ENCODE measurements around the gene ALK.

The ALK gene

DNA sequence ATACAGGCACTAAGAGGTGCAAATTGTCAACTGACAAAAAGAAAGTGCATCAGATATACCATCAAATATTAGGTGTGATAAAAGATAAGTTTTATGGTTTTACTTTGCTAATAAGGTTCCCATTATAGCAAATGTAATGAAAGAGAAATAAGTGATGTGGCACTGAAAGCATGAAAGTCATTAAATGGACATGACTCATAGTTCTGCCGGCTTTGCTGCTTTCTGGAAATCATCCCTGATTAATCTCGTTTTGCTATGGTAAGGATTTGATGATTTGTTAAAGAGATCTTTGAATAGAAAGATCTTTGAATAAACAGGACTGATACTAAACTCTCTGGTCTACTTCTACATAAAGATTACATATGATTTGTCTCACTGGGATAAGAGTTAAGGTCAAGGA, 733.5 kb downstream of the ALK start:
- H3K4me3 ChIP-seq = no peak overlapping the region
- no peak overlapping the region for H3K27ac ChIP-seq

DNA sequence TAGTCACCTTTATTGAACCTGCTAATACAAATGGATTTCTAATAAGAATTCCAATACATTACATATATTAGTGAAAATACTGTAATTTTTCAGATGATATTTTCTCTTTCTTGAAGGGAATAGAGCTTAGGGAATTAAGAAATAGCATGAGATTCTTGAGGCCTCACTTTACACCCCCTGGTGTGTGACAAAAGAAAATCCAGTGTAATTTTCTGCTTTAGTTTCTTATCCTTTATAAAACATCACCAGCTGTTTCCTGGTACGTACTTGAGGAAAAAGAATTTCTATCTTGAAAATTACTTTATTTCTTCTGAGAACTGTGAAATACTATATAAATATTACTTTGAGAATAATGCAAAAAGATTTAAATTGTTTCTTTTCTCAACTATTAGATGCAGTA, 734.6 kb downstream of the ALK start:
- Histone ChIP-seq H3K27ac (no peak overlapping the region), H3K4me3 (no peak overlapping the region)

DNA sequence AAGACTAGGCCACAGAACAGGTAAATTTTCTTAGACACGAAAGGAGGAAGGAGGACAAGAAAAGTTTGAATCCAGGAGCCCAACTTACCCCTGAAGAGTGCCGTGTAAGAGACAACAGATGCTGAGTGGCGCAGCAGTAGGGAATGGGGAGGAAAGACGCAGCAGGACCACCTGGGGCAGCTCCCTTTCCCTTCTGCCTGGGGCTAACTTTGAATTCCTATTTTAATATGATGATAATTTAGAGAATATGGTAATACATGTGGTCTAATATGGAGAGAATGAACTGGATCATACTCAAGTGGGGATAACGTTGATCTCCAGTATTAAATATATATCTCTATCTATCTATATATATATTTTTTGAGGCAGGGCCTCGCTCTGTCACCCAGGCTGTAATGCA, 736.9 kb downstream of the ALK start:
- Histone ChIP-seq H3K27ac (no peak overlapping the region), H3K4me3 (no peak overlapping the region)

DNA sequence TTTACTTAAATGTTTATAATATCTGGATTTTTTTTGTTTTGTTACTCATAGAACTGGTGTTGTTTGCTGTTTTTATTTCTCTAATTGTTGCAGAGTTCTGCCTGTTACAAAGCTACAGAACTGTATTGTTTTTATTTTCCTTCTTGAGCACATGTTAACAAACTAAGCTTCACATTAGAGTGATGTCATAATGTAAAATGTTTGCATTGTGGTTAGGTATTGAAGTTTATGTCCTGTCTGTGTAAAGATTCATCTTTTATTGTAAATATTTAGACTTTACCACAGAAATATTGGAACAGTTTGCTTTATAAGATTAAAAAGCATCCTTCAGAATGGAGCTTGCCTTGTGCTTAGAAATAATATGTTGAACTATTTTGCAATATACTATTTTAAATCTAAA, 738.5 kb downstream of the ALK start:
- Histone ChIP-seq H3K27ac (no peak overlapping the region), H3K4me3 (no peak overlapping the region)

DNA sequence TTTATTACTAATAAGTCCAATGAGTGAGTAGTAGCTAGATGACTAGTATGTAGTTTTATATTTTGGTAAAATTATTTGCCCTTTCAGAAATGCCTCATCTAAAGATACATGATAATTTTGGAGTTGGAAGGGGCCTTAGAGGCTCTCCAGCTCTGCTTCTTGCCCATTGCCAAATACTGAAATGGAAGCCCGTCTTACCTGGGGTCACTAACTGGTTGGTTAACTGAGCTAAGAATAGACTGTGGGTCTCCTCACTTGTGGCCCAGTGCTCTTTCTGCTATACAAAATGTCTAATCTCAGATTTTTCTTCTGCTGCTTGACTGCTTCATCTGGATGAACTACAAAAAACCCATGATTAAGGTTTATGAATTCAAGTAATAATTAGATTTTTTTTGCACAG, 739.1 kb downstream of the ALK start:
- H3K4me3 ChIP-seq = no peak overlapping the region
- H3K27ac ChIP-seq = no peak overlapping the region

DNA sequence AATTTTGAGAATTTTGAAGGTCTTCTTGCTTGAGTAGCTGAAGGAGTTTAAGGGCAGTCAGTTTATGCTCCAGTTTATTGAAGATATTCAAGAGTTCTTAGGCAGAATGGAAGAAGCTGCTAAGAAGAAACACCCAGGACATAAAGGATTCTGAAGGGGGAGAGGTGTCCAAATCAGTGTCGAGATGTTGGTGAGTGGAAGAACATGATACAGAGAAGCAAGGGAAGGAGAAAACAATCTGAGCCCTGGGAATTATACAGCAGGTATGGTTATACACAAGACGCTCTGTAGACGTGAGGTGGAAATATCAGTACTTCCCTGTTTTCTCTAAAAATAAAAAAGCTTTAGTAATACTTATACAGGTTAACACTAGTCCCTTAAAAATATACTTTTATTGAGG, 746.0 kb downstream of the ALK start:
- Histone ChIP-seq H3K27ac (no peak overlapping the region), H3K4me3 (no peak overlapping the region)

DNA sequence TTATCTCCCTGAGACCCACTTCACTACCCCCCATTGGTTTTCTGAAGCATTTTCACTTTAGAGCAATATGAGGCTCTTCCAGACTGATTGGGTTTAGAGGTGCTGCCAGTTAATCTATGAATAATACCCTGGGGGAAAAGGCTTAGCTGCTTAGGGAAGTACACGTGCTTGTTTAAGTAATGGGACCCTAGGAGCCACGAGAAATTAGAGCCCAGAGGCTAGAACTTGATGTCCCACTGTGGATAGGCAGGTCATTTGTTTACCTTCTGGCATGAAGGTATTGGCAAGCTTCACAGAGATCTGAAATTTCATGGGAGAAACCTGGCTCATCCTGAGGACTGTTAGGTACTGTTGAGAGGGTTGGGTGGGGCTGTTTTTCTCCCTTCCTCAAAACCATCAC, 746.4 kb downstream of the ALK start:
- Histone ChIP-seq H3K27ac (no peak overlapping the region), H3K4me3 (no peak overlapping the region)

DNA sequence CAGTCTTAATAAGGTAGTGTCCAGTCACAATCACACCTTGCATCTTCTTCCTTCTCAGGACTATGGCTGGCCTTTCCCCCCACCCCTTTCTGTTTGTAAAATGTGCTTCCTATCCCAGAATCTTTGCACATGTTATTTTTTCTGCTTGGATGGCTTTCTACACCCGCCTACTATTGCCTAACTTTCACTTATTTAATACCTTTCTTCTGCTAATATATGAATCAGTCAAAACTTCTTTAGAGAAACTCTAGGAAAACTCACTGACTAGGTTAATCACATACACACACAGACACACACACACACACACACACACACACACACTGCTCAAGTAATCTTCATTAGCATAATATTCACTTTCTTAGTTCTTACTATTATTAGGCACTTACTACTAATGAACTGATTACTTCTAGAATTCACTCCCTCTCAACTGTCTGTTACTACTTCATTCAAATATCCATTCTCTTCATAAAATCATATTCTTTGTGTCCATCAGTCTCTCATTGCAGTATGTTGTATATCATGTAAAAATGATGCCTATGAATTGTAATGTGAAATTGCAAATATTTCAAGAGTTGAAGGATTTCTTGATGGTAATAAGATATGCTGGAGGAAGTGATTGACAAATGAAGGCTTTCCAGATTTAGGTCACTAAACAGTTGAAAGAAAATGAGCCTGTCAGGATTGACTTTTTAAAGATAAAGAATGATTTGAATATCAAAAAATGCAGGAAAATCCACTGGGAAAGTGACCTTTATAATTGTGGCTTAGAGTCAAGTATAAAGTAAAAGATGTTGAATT, 754.9 kb downstream of the ALK start:
- Histone ChIP-seq H3K4me3 (no peak overlapping the region), H3K27ac (no peak overlapping the region)

DNA sequence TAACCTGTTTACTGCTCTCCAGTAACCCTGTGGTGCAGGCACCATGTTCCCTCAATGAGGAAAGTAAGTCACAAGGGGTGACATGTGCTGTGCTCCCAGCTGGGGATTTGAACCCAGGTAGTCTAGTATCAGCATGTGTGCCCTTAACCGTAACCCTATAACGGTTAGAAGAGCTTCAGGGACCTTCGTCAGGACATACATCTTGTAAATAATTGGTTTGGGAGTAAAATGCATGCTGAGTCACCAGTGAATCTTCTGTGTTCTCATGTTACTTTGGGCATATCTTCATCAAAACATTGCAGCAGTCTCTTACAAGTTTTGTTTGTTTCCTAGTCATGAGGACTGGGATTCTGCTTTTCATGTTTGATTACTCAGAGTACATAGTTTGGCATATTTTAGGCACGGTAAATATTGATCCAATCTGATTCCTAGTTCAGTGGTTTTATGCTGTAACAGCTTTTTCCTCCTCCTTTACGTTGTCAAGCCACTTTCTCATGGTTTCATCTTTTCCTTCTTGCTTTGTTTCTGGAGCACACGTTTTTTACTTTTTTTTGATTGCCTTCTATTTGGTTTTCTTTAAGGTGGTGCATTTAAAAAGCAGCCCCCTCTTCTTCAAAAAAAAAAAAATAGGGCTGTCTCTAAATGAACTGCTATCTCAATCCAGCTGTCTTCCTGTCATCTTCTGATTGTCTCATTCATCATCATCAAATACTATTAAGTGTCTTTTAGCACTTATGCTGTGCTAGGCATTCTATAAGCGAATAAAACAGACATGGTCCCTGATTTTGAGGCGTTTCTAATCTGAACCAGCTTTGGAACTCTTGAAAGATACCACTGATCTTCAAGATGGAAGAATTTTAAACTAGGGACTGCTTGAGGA, 755.8 kb downstream of the ALK start:
- no peak overlapping the region for H3K4me3 ChIP-seq
- no peak overlapping the region for H3K27ac ChIP-seq

DNA sequence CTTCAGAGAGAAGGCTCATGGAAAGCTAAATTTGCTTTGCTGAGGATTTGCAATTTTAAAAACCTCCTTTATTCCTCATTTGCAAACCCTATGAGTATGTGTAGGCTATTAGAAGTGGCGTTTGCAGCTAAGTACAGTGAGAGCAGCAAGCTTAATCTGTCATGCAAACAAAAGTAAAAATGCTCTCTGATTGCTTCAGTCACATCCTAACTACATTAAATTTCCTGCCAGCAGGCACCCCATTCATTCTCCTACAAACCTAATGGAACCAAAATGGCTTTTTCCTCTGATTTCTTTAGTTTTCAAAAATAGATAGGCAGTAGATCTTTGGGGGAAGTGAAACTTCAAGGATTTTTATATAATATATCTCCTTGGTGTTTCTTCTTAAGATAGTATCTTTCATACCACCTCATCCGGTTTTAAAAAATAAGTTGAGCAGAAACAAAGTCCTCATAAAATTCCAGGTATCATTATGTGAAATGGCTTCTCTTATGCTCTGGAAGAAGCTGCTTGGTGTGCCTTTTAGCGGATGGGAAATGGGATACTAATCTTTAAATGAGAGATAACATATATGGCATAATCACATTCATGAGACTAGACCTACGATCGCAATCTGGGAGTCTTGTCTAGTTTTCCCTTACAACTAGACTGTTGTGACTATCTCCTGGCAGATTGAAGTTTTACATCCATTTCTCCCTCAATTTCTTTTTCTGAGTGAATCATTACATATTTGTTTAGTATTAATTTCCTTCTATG, 757.1 kb downstream of the ALK start:
- Histone ChIP-seq H3K27ac (no peak overlapping the region), H3K4me3 (no peak overlapping the region)

DNA sequence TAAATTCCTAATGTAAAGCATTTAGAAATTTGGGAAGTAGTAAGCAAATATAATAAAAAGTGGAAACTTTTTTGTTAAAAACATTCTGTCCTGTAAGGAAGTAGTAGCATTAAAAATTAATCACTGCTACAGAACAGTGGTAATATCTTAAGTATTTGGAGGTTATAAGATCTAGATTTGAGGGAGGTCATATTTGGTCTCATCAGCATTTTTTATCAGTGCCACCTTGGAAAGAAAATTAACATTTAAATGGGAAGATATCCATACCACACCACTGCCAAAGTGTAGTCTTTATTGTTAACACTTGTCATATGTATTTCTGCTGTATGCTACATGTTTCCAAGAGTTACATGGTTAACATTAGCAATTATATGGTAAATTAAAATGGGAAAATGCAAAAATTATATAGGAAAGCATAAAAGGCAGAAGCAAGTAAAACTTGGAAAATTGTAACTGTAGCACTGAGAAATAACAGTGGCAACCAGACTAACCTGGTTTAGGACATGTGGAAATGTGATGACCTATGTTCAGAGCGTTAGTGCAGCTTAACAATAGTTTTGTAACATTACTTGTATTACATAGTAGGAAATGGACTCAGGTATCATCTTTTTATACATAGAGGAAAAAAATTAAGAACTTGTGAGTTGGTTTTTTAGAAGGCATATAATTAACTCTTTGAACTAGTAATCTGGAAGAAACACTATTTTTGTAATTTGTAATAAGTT, 759.0 kb downstream of the ALK start:
- Histone ChIP-seq H3K27ac (no peak overlapping the region), H3K4me3 (no peak overlapping the region)

DNA sequence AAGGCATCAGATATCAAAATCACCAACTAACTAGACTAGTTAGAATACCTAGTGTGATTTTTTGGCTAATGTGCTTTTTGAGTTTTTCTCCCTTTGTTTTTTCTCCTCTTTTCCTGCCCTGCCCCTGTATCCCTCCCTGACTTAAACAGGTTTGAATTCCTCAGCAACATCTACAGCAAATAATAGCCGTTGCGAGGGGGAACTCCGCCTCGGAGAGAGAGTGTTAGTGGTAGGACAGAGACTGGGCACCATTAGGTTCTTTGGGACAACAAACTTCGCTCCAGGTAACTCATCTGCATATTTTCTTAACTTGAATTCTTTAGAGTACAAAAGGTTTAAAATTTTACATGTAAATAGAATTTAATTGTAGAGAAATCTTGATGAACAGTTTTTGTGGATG, 761.2 kb downstream of the ALK start:
- Histone ChIP-seq H3K27ac (no peak overlapping the region), H3K4me3 (no peak overlapping the region)

DNA sequence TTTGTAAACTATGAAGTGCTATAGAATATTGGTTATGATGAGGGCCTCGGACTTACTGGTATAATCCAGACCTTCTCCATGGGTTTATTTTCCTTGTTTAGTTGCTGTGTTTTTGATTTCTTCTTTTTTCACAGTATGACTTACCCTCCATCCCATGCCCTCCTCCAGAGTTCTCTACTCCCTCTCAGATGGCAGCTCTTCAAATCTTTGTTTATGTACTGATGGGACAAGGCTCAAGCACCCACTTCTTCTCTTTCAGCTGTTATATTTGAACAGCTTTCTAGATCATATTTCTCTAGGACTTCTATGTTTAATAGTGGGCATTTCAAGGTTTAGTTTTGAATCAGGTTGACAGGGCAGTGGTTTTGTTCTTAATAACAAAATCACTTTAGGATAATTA, 762.3 kb downstream of the ALK start:
- H3K4me3 ChIP-seq = no peak overlapping the region
- no peak overlapping the region for H3K27ac ChIP-seq

DNA sequence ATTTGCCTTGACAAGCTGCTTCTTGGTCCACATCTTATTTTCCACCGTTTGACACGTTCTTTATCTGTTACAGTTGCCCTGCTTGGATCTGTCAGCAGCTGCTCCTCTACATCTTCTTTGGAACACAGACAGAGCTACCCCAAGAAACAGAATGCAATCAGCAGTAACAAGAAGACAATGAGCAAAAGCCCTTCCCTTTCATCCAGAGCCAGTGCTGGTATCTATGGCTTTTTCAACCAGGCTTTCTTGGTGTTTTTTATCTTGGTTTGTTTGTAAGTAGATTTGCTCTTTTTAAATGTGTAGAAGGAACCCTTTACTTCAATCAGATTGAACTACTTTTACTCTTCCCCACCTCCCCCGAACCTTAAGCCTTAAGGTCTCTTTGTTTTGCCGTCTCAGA, 764.3 kb downstream of the ALK start:
- H3K27ac ChIP-seq = no peak overlapping the region
- H3K4me3 ChIP-seq = no peak overlapping the region

DNA sequence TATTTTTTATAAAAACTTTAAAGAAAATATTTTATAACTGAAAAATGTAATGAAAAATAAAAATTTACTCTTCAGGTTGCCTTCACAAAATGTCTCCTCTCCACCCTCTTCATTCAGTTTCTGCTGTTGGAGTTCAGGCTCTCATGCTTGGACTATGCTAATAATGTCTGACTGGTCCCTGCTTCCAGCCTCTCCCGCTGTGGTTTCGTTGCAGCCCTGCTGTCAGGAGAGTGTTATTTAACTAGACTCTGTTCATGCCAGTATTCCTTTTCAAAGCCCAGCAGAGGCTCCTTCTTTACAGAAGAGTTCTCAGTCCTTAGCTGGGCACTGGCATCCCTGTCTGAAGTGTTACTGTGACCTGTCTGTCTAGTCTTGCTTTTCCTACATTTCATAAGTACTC, 765.8 kb downstream of the ALK start:
- Histone ChIP-seq H3K4me3 (no peak overlapping the region), H3K27ac (no peak overlapping the region)

DNA sequence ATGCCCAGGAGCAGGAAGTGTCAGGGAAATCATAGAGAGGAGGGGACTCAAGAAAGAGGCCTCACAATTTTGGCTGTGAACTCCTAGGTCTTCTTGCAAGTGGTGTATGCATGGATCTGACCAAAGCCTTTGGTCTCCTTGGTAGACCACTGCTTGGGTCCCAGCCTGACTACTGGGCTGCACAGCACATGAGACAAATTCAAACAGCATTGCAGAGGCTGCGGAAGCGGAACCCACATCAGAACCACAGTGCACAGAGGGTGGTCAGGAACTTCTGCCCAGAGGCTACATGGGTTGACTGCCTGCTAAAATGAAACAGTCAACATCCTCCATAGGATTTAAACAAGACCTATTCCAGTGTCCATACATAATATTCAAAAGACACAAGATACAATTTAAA, 766.8 kb downstream of the ALK start:
- H3K4me3 ChIP-seq = no peak overlapping the region
- no peak overlapping the region for H3K27ac ChIP-seq

DNA sequence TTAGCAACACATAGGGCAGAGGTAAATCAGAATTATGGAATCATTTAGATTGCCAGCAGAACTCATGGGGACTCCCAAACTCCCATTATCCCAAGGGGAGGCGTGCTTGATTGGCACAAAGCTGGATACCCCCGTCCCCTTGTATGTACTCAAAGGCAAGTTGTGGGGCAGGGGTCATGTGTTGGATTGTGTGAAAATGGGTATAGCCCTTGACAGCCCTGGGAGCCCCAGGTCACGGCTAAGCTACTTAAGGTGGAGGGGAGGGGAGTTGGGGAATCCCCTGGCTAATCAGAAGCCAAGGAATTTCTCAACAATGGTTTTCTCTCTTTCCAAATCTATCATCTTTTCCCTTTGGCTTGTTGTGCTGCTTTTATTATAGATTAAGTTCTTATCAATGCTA, 773.4 kb downstream of the ALK start:
- Histone ChIP-seq H3K4me3 (no peak overlapping the region), H3K27ac (no peak overlapping the region)

DNA sequence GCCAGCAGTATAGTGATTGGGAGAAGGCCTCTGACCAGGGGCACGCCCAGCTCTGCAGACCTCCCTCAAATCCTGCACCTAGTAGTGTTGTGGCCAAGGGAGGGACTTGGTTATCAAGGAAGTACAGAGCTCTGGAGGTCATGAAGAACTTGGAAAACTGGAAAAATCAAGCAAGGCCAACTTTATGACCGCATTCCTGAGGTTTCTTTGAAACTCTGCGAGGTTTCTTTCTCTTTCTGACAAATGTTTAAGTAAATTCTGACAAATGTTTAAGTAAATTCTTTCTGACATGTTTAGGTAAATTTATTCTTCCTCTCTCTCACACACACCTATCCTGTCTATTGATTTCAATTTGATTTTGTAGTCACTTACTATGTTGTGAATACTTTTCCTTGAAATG, 775.2 kb downstream of the ALK start:
- Histone ChIP-seq H3K27ac (no peak overlapping the region), H3K4me3 (no peak overlapping the region)

DNA sequence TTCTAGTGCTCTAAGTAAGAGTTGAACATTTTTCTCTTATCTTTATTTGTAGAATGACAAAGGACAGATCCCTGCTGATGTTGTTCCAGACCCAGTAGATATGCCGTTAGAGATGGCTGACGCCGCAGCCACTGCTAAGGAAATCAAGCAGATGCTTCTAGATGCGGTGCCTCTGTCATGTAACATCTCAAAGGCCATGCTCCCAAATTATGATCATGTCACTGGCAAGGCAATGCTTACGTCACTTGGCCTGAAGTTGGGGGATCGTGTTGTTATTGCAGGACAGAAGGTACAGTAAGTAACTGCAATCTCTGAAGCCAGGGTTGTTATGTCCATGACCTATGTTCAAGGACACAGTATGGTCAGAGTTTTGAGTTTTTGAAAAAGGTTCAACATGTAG, 777.7 kb downstream of the ALK start:
- Histone ChIP-seq H3K4me3 (no peak overlapping the region), H3K27ac (no peak overlapping the region)

Data from skin epidermis (tissue), 12 donors.